Erythroblast (primary cell): Measurements from ENCODE around the gene NT5C3B.
A peak's percentile ranks its signal among the peaks of the same experiment; 100 is the strongest.

Experiments
- DNase-seq, 2 experiments: peaks; one replicate each; lab custom pipeline; 2025; lab: John Stamatoyannopoulos, UW
- GATA1 ChIP-seq: IDR thresholded peaks from 2 replicates; pipeline ENCODE4 v1.6.1; 2011; ENCODE audit warnings: low read depth, mild to moderate bottlenecking, control low read depth, low read length, moderate library complexity
- POLR2A ChIP-seq: IDR thresholded peaks from 2 replicates; pipeline ENCODE4 v1.6.1; 2011; ENCODE audit warnings: mild to moderate bottlenecking, low read length

Gene NT5C3B

GRCh38 chr17:41824086-41824485, 11.9 kb downstream of the NT5C3B start:
- no peak for DNase-seq
- TF ChIP-seq GATA1 (no peak), POLR2A (no peak)

- DNase-seq = no peak
- TF ChIP-seq POLR2A (no peak), GATA1 (no peak)
These were observed 12.5 kb downstream of the NT5C3B start for GRCh38 chr17:41823580-41823979.

- no peak for DNase-seq
These were observed 12.9 kb downstream of the NT5C3B start for GRCh38 chr17:41823141-41823524.

GRCh38 chr17:41822216-41823140, 13.6 kb downstream of the NT5C3B start:
- TF ChIP-seq POLR2A (no peak), GATA1 (no peak)
- DNase-seq = no peak

More at GRCh38 chr17:41823141-41823524, 12.9 kb downstream of the NT5C3B start:
- TF ChIP-seq POLR2A (no peak), GATA1 (no peak)

GRCh38 chr17:41821776-41822175, 14.3 kb downstream of the NT5C3B start:
- no peak for TF ChIP-seq POLR2A
- TF ChIP-seq GATA1 = no peak

GRCh38 chr17:41818024-41818423, 18.0 kb downstream of the NT5C3B start:
- DNase-seq = no peak
- TF ChIP-seq GATA1 (no peak), POLR2A (no peak)

More at GRCh38 chr17:41821776-41822175, 14.3 kb downstream of the NT5C3B start:
- no peak for DNase-seq

- no peak for DNase-seq
- TF ChIP-seq GATA1 (no peak), POLR2A (no peak)
These were observed 19.3 kb downstream of the NT5C3B start for GRCh38 chr17:41816637-41817320.

- TF ChIP-seq POLR2A (no peak), GATA1 (no peak)
- DNase-seq = no peak
These were observed 21.8 kb downstream of the NT5C3B start for GRCh38 chr17:41814195-41814594.

GRCh38 chr17:41813699-41814124, 22.3 kb downstream of the NT5C3B start:
- TF ChIP-seq POLR2A = no peak
- DNase-seq = no peak

GRCh38 chr17:41813152-41813680, 22.8 kb downstream of the NT5C3B start:
- DNase-seq = no peak
- TF ChIP-seq POLR2A (no peak), GATA1 (no peak)

GRCh38 chr17:41812381-41813151, 23.5 kb downstream of the NT5C3B start, which contains the start of gene FKBP10:
FKBP10 (plus strand) TSS chr17:41813004; CDS start chr17:41813035, 31 bp downstream.
- DNase-seq = peak; percentile 21 to 22
- TF ChIP-seq POLR2A (no peak), GATA1 (no peak)

- TF ChIP-seq GATA1 (no peak), POLR2A (no peak)
- DNase-seq = peak; percentile 68 to 72
These were observed 24.3 kb downstream of the NT5C3B start, which contains the start of gene P3H4 for GRCh38 chr17:41811549-41812380. P3H4 (minus strand) TSS chr17:41811949; CDS start chr17:41811915, 34 bp downstream.
